GM12892 (cell line): ENCODE data around the gene SLCO3A1. TPM values are rescaled to one million over a fixed set of nuclear protein-coding genes. Genes with fewer than 3 reads are reported as not detected.

Experiments
- DNase-seq: peaks from one replicate; pipeline ENCODE4 v3.0.0; 2011; ENCODE audit not compliant: insufficient read length
- FAIRE-seq: peaks from 2 replicates; lab custom pipeline; 2011; peaks lifted over from hg19 to GRCh38; lab: Jason Lieb, UNC
- POLR2A ChIP-seq: IDR thresholded peaks from 2 replicates; pipeline ENCODE4 v1.6.1; 2011; ENCODE audit warnings: low read depth, low read length, control low read depth
- POLR2AphosphoS5 ChIP-seq: IDR thresholded peaks from 2 replicates; pipeline ENCODE4 v1.6.1; 2011; ENCODE audit warnings: low read depth, low read length, control low read depth
- TAF1 ChIP-seq: IDR thresholded peaks from 2 replicates; pipeline ENCODE4 v1.6.1; 2011; ENCODE audit warnings: low read depth, mild to moderate bottlenecking, control low read depth, low read length, borderline replicate concordance
- polyA plus RNA-seq: library from polyadenylated mRNA; unstranded; fragments of >200 nt; gene quantifications from one replicate; pipeline ENCODE4 v1.2.1, GENCODE V29; 2012; ENCODE audit warnings: missing spikeins, inconsistent platforms; ENCODE audit not compliant: missing spikeins

SLCO3A1 gene
- not detected for polyA plus RNA-seq

- TF ChIP-seq TAF1 (no peak), POLR2A (no peak), POLR2AphosphoS5 (no peak)
- DNase-seq (peak; percentile 28), FAIRE-seq (no peak)
These were observed at the start of gene SLCO3A1 for GRCh38 chr15:91853511-91853947. Gene SLCO3A1 (plus strand): TSS chr15:91853708.

DNA sequence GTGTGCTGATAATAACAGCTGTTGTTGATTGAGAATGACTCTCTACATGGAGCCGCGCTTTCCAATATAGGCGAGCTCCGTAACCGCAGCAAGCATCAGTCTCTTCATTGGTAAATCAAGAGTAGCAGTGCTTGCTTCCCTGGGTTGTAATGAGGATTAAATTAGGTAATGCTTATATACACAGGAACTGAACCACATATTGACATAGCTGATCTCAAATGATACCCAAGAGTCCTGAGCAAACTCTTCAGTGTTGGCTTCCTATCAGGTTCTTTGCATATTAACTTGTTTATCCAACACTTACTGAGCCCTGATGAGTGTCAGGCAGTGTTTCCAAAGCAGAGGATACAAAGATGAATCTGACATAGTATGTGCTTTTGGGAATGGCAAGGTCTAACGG lies 46.4 kb upstream of the SLCO3A1 start:
- TF ChIP-seq POLR2AphosphoS5 (no peak), POLR2A (no peak), TAF1 (no peak)
- no peak for DNase-seq
- FAIRE-seq: no peak

- no peak for TF ChIP-seq TAF1
- no peak for TF ChIP-seq POLR2A
- no peak for TF ChIP-seq POLR2AphosphoS5
- DNase-seq (no peak), FAIRE-seq (no peak)
These were observed 39.6 kb upstream of the SLCO3A1 start for GRCh38 chr15:91813924-91814323.

- TF ChIP-seq POLR2A (no peak), POLR2AphosphoS5 (no peak), TAF1 (no peak)
- FAIRE-seq (no peak), DNase-seq (no peak)
These were observed 36.6 kb upstream of the SLCO3A1 start for GRCh38 chr15:91816942-91817341.

- DNase-seq (no peak), FAIRE-seq (no peak)
These were observed 32.0 kb upstream of the SLCO3A1 start for GRCh38 chr15:91821458-91821857.

GRCh38 chr15:91824256-91824655 lies 29.3 kb upstream of the SLCO3A1 start:
- no peak for TF ChIP-seq POLR2A
- TF ChIP-seq TAF1: no peak
- TF ChIP-seq POLR2AphosphoS5: no peak
- no peak for FAIRE-seq
- DNase-seq: no peak

More at GRCh38 chr15:91821458-91821857, 32.0 kb upstream of the SLCO3A1 start:
- TF ChIP-seq POLR2A: no peak
- TF ChIP-seq POLR2AphosphoS5: no peak
- no peak for TF ChIP-seq TAF1

DNA sequence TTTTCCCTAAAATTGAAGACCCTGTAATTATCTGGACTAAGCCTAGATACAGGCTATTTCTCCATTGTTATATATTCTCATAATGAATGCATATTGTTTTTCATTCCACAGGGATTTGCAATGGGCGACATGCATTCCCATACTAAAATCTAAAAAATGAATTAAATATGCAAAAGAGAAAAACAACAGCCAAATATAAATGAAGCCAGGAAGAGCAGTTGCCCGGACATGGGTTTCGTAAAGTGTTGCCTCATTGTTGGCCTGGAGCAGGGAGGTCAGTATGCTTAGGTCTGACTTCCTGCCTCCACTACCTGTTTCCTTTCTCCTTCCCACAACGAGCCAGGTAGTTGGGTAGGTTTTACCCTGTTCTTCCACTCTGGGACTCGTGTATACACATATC lies 27.1 kb upstream of the SLCO3A1 start:
- TF ChIP-seq POLR2A: no peak
- no peak for TF ChIP-seq POLR2AphosphoS5
- TF ChIP-seq TAF1: no peak
- FAIRE-seq: no peak

DNA sequence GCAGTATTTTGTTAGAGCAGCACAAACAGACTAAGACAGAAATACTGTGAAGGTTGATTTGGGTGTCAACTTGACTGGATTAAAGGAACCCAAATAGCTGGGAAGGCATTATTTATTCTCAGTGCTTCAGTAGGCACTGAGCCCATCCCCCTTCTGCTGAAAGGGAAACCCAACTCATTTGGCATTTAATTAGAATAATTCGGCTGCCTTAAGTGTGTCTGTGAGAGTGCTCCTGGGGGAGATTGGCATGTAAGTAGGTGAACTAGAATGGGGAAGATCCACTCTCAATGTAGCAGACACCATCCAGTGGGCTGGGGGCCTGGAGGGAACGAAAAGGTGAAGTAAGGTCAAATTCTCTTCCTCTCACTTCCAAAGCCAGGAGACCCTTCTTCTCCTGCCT lies 20.5 kb upstream of the SLCO3A1 start:
- TF ChIP-seq POLR2AphosphoS5: no peak
- no peak for TF ChIP-seq POLR2A
- TF ChIP-seq TAF1: no peak
- FAIRE-seq: no peak

More for the DNA sequence above, 27.1 kb upstream of the SLCO3A1 start:
- DNase-seq: no peak

GRCh38 chr15:91839867-91840266 lies 13.6 kb upstream of the SLCO3A1 start:
- TF ChIP-seq TAF1: no peak
- no peak for TF ChIP-seq POLR2AphosphoS5
- no peak for TF ChIP-seq POLR2A
- no peak for FAIRE-seq
- DNase-seq: no peak

More for the DNA sequence above, 20.5 kb upstream of the SLCO3A1 start:
- DNase-seq: no peak

DNA sequence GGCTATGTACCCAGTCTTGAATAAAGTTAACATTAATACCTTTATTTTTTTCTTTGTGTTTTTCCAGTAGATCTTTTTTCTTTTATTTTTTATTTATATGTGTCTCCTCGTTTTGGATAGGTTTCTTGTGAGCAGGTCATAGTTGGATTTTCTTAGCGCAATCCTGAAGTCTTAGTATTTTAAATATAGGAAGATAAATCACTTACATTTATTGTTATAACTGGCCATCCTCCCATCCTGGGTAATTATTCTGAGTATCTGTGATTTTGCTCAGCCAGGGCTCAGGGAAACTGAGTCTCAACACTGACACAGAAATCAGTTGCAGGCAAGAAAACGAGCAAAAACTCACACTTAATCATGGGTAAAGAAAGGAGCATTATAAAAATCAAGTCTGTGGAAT lies 11.6 kb upstream of the SLCO3A1 start:
- DNase-seq (no peak), FAIRE-seq (no peak)
- no peak for TF ChIP-seq POLR2AphosphoS5
- no peak for TF ChIP-seq POLR2A
- no peak for TF ChIP-seq TAF1

GRCh38 chr15:91844341-91844740 lies 9.2 kb upstream of the SLCO3A1 start:
- DNase-seq: no peak
- no peak for TF ChIP-seq TAF1
- TF ChIP-seq POLR2AphosphoS5: no peak
- no peak for TF ChIP-seq POLR2A
- FAIRE-seq: no peak

DNA sequence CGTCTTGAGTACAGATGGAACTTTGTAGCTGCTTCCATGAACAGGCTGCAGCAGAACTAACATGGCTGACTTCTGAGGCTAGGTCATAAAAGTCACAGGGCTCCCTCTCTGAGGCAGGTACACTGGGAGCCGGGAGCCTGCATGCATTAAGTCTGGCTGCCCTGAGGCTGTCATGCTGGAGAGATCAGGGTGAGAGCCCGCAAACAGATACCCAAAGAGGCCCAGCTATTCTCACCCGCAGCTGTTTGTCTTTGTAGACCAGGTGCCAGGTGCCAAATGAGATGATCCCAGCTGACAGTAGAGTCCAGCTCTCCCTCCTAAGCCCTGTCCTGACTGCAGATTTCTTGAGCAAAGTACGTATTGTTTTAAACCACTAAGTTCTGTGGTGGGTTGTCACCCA lies 8.6 kb upstream of the SLCO3A1 start:
- no peak for FAIRE-seq
- no peak for DNase-seq
- TF ChIP-seq TAF1 (no peak), POLR2A (no peak), POLR2AphosphoS5 (no peak)

- FAIRE-seq: no peak
- DNase-seq: no peak
- TF ChIP-seq POLR2AphosphoS5 (no peak), TAF1 (no peak), POLR2A (no peak)
These were observed 7.8 kb upstream of the SLCO3A1 start for GRCh38 chr15:91845720-91846119.
